Iris pigment epithelial cell (primary cell): Measurements from ENCODE around the gene SLCO2B1.

Experiments used
- DNase-seq: peaks from one replicate; pipeline ENCODE4 v3.0.0-alpha.2; 2011; ENCODE audit warnings: low read depth

The SLCO2B1 gene

DNA sequence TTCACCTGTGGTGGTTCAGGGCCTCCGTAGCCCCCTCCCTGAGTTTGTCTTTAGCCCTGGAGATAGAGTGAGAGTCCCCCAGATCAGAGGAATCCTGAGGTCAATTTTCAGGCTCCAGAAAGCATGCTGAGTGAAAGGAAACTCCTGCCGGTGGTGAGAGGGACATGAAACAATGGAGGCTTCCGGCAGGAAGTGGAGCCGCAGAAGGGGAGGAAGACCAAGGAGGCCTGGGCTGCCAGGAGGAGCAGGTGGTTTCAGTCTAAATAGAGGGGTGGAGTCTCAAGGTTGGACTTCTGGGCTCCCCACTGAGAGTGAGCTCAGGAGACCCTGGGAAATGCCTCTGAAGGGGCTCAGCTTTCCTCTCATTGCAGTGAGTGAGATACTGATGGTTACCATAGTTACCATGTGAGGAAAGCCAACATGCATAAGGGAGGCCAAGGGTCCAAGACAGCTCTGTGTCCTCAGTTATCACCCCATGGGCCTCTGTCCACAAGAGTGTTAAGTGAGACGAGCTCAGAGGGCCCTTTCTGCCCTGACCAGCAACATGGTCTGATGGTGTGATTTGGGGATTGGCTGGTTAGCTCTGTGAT is 10.7 kb downstream of the SLCO2B1 start:
- no peak for DNase-seq

DNA sequence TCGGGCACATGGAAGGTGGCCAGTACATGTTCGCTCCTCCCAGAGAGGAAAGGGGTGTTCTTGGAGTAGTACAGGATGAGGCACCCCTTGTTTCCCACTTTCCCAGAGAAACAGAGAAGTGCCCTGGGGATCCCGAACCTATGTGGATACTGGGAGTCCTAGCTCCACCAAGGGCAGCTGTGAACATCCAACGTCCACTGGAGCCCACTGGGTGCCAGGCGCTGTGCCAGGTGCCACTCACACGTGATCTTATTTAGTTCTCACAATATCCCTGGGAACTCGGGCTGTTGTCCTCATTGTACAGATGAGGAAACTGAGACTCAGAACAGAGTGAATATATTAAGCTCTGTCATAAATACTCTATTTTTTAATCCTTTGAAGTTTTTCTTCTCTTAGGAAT is 12.0 kb downstream of the SLCO2B1 start:
- no peak for DNase-seq

DNA sequence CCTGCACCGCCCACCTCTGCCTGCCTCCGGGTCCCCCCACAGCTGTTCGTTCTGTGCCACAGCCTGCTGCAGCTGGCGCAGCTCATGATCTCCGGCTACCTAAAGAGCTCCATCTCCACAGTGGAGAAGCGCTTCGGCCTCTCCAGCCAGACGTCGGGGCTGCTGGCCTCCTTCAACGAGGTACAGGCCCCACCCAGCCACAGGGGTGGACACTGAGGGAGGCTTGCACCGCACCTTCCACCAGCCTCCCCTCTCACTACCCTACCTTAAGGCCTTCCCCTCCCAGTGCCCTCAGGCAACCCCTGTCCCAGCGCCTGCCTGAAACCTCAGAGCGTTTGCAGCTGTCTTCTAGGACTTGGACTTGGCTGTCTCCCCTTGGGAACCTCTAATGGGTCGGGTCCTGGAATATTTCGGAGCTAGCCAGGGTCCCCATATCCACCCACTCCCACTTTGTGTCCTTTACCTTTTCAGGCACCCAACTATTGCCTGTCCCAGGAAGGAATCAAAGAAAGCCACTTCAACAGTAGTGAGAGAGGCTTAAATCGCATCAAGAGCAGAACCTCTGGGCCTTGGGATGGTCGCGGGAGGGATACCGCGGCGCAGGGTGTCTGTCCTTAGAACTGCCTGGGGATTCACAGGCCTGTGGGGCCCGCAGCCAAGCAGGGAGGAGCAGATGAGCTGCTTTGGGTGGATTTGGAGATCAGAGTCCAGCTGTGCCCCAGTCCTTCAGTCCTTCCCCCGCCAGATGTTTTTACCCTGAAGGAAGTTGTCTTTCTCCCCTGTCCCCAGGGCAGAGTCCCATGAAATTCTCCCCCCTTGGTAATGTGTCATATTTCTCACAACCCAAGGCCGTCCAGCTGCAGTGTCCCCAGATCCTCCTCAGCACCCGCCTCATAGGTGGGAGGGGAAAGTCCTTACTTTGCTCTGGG is 13.3 kb downstream of the SLCO2B1 start:
- DNase-seq = no peak

DNA sequence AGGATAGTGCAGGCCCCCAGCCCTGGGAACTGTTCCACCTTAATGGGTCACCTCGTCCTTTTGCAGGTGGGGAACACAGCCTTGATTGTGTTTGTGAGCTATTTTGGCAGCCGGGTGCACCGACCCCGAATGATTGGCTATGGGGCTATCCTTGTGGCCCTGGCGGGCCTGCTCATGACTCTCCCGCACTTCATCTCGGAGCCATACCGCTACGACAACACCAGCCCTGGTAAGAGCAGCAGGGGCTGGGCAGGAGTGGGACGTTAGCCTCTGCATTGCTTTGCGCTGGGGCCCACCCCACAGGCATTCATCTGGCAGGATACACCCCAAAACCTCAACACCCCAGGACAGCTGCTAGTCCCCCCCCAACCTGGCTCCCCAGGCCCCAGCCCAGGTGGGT is 14.8 kb downstream of the SLCO2B1 start:
- no peak for DNase-seq

DNA sequence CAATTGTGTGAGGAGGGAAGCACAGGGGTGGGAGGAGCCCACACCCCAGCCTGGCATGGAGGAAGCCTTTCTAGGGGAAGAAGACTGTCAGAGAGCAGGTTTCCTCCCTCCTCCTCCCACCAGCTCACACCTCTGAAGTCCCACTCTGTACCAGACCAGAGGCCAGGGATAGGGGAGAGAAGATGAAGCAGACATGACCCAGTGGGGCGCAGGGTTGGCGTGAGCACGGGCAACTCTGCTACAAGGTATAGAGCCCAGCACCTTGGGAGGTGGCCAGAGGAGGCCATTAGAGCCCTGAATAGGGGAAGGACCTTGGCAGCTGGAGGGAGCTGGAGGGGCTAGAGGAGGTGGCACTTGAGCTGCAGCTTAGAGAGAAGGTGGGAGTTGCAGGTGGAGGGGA is 15.9 kb downstream of the SLCO2B1 start:
- no peak for DNase-seq

DNA sequence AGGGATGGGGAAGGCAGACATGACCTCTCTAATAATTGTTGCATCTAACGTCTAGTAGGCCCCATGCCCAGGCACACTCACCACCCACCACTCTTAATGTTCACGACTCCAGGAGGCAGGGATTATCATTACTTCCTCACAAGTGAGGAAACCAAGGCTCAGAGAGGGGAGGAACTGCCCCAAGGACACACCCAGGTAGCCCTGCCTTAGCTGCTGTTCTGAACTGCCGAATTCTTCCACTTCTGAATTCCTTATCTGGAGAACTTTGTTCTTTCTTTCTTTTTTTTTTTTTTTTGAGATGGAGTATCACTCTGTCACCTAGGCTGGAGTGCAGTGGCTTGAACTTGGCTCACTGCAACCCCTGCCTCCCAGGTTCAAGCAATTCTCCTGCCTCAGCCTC is 16.7 kb downstream of the SLCO2B1 start:
- DNase-seq = no peak

DNA sequence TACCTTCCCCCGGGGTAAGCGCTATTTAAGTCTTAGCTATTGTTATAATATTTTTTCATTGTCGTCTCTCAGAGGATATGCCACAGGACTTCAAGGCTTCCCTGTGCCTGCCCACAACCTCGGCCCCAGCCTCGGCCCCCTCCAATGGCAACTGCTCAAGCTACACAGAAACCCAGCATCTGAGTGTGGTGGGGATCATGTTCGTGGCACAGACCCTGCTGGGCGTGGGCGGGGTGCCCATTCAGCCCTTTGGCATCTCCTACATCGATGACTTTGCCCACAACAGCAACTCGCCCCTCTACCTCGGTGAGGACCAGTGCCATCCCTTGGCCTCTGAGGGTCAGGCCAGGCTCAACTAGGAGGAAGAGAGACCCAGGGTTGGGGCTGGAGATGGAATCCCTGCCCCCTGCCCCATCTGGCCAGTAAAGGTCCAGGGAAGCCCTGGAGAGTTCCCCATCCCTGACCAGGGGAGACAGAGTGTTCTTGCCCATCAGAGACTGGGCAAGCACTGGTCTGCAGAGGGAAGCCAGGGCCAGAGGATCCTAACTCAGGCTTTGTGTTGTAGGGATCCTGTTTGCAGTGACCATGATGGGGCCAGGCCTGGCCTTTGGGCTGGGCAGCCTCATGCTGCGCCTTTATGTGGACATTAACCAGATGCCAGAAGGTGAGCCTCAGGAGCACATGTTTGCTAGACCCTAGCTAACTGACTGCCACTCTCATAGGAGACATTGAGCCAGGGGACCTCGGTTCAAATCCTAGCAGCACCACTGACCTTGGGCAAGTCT is 18.4 kb downstream of the SLCO2B1 start:
- no peak for DNase-seq

DNA sequence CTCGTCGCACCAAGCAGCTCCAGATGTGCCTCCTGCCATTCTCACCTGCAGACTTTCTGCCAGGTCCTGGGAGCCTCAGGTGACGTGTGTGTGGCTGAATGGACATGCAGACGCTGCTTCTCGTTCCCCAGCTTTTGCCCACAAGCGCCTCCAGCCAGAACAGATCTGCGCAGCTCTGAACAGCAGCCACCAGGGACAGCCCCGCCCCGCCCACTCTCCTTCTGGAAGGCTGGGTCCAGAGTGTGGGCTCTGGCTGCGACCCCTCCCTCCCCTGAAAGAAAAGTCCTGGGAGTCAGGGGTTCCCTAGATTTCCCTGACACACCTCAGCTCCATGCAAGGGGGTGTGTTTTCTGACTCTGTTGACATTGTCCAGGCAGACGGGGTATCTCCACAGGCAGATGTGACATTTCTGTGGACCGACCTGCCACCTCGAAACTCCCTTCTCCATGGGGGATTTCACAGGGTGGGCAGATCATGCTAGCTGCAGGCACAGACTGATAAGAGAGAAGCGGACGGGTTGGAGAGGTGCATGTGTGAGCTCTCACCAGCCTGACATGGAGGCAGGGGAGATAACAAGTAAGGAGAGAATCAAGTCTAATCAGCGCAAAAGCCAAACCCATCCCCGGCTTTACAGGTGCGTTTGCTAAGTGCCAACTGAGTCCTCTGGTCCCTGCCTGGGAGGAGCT is 19.8 kb downstream of the SLCO2B1 start:
- DNase-seq = no peak

DNA sequence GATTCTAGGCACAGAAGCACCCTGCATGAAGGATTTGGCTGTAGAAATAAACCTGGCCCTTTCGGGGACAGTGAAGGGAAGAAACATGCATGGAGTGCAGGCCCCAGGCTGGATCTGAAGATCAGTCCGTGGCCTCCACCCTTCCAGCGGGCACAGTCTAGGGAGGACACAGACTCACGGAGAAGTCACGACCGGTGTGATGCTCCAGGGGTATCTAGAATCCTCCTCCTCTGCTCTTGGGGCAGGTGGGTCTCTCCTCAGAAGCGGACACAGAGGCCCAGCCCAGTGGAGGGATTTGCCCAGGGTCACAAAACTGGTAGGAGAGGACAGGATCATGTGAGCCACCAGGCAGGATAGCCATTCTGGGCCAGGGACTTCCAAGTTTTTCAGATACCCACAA is 22.4 kb downstream of the SLCO2B1 start:
- DNase-seq = no peak

DNA sequence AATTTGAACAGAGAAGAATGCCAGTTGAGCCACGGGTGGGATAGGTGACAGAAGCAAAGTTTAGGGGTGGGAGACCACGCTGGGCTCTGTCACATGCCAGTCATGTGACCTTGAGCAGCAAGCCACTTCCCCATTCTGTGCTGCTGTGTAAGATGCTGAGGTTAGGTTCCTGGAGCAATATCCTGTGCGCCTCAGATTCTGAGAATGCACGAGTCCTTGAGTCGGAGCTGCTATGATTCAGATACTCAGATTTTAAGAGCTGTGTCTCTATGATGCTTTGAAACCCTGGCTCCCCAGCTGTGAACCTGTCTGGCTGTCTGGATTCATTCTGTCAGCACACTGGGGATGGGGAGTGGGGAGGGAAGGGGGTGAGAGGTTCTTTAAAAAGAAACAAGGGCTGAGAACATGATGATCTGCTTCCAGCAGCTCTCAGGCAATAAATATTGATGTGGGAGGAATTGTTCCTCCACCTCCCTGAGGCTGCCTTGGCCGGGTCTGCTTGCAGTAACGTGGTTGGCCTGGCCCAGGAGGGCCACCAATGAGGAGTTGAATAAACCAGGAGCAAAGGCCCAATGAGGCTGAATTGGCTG is 24.0 kb downstream of the SLCO2B1 start:
- peak; percentile 70 for DNase-seq

DNA sequence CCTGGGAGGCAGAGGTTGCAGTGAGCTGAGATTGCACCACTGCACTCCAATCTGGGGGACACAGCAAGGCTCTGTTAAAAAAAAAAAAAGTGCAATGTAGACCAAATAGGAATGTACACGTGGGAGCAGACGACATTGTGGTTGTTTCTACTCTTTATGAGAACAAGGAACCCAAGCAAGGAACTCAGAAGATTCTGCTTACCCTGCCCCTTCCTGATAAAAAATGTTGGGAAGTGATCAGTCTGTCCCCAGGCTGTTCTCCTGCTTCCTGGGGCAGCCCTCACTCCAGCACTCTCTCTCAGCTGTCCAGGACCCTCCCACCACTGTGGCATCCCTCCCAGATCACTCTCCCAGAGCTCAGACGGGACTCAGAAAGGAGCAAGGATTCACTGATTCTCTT is 31.8 kb downstream of the SLCO2B1 start:
- DNase-seq = no peak

DNA sequence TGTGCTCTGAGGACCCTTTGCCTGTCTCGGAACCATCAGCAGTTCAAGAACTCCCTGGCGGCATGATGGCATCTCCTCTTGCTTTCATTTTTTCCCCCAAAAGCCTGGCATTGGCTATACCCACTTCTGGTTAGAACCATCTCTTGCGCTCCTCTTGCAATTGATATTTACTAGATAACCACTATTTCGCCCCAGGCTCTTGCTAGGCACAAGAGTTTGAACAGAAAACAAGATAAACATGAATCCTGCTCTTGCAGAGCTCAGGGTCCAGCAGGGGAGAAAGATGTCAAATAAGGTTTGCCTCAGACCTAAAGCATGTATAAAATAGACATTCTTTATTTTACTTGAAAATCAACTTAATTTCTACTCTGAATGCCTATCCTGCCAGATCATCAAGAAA is 33.1 kb downstream of the SLCO2B1 start:
- DNase-seq = no peak

DNA sequence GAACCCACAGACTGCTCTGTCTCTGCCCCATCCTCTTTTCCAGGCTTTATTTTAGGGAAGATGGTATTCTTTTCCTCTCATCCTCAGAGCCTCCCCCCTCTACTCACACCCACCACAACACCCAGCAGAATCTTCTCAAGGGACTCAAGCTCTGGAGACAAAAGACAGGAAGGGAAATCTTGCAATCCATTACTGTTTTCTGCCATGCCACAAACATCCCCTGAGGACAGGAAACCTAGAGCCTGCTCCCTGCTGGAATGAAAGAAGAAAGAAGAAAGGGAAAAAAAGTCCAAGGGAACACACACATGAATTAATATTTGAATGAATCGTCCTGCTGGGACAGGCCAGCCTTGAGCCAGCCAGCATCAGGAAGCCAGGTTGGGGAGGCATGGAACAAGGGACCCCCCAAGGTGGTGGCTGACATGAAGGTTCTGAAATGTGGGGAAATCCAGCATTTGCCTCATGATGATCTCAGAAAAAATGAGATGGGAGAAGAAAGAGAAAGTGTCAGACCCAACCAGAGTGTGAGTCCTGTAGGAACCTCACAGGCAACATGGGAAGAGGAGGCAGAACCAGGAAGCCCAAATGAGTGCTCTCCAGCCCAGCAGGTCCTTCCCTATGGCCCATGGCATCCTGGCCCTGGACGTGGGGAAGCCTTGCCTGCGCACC is 34.0 kb downstream of the SLCO2B1 start:
- DNase-seq = no peak

DNA sequence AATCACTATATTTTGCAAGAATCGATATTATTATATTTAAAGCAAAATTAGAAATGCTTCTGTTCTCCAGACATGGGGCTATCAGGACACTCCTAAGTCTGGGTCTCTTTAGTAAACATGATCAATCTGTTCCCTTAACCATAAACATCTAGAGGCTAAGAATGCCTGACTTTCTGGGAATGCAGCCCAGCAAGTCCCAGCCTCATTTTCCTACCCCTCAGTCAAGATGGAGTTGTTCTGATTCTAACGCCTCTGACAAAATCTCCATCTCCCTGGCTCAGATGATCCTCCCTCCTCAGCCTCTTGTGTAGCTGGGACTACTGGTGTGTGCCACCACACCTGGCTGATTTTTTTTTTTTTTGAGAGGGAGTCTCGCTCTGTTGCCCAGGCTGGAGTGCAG is 35.0 kb downstream of the SLCO2B1 start:
- no peak for DNase-seq

DNA sequence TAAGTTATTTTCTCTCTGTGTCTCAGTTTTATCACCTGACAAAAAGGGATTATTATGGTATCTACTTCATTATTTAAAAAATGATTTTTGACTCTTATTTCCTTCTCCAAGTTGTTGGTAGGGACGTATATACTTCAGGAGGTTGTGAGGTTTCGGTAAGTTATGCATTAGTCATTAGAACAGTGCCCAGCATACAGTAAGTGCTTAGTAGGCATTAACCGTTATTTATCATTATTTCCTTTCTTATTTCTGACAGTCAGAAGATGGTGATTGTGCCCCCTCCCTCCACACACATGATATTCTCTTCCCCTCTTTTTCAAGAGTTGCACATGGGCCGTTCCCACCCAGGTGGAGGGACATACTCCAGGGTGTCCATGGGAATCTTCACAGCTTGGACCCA is 36.1 kb downstream of the SLCO2B1 start:
- DNase-seq = no peak

DNA sequence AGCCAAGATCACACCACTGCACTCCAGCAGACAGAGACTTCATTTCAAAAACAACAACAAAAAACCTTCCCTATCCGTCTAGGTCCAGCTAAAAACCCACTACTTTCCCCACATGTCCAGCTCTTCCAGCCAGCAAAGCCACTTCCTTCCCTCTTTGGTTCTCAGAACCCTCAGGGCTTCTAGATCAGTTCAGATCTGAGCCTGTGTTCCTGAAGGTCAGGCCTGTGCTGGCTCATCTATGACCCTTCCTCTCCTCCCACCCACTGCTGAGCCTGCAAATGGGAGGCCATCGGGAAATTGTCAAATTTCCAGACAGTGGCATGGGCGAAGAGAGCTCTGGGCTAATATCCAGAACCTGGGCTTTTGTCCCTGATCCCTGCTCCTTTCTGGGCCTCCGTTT is 37.8 kb downstream of the SLCO2B1 start:
- DNase-seq = no peak

DNA sequence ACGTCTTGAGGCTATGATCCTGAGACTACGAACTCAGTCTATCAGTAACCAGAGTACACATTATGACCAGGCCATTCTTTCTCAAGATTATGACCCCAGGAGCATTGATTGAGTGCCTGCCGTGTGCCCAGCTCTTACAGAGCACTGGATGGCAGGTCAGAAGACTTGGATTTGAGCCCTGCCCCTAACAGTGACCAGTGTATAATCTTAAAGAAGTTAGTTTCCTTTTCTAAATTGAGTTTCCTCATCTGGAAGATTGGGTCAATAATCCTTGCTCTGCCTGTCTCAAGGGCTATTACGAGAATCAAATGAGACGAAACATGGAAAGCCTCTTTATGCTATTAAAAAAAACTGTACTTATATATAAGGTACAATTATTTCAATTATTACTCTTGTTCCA is 38.2 kb downstream of the SLCO2B1 start:
- DNase-seq = no peak

DNA sequence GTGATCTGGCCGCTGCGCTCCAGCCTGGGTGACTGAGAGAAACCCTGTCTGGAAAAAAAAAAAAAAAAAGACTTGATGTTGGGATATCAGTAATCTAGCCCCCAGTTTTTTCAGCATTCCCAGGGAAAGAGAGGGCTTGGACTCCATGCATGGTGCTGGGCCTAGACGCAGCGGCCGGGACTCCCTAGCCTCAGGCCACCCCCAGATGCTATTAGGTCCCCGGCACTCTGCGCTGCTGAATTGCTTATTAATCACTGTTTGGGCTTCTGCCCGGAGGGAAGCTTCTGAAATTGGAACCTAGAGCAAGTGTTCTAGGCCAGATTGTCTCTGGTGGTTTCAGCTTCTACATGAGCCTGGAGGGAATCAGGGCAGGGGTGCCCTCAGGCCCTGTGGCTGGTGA is 39.0 kb downstream of the SLCO2B1 start:
- DNase-seq = no peak

DNA sequence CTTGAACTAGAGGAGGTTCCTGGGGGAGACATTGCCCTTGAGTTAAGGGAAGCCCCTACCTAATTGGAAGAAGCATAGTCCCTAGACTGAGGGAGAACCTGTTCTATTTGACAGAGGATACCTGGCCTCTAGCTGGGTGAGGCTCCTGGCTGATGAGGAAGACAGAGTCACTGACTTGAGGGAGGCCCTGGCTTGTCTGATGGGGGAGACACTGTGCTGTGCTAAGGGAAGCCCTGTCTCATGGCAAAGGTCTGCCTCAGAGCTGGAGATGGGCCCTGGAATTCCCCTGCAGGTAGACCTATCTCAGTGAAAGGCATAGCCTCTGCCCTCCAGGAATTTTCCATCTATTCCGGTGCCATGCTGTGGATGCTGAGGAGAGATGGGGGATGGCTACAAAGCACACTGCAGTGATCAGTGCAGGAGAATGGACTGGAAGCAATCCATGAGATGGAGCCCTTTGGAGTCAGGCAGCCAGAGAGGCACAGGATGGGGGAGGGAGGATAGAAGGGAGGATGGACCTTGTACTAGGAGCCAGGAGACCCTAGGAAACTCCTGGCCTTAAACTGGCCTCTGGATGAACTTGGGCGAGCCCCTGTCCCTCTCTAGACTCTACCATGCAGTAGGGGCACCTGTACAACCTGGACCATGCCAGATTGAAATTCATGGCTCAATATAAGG is 39.9 kb downstream of the SLCO2B1 start:
- DNase-seq = no peak

DNA sequence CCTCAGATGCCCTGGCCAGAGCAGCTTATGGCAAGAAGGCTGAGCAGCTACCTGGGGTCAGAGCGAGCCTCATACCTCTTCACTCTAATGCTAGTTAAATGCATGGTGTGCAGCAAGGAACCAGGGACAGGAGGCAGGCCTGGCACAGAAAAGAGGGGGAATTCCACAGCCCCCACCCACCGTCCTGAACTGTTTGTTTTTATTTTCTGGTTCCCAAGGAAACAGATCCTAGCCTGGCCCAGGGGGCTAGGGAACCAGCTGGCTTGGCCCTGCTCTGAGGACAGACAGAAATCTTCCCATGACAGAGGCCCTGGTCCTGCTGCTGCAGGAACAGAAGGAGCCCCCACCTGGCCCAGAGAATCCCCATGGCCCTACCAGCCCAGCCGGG is 40.4 kb downstream of the SLCO2B1 start:
- DNase-seq = no peak

DNA sequence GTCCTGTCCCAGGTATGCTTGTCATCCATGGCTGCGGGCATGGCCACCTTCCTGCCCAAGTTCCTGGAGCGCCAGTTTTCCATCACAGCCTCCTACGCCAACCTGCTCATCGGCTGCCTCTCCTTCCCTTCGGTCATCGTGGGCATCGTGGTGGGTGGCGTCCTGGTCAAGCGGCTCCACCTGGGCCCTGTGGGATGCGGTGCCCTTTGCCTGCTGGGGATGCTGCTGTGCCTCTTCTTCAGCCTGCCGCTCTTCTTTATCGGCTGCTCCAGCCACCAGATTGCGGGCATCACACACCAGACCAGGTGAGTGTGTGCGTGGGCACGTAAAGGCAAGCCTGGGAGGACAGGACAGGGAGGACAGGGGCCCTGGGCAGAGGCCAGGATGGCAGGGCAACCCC is 42.4 kb downstream of the SLCO2B1 start:
- no peak for DNase-seq
